Measurements from ENCODE around the gene MYZAP. TPM values are rescaled to one million over a fixed set of nuclear protein-coding genes. Genes with fewer than 3 reads are reported as not detected.

MYZAP gene
- total and polyA plus RNA-seq, 10 of the 15 experiments (the other 5 are each of a cell fraction or from before 2014, with no cell fraction given): not detected

DNA sequence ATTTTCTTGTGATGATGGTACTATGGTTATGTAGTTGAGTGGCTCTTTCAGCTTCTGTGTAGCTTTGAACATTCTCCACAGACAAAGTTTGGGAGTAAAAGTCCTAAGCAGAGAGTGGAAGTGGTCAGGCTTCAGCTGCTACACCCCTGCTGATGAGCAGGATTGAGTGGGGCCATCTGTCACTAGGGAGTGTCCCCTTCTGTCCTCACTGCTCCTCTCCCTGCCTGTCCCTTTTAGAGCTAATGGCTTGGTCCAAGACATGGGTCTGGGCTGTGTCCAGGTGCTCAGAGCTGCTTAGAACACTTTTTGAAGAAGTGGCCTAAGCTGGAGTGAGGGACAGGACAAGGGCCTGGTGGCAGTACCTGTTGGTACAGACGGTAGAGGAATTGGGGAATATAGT, 15.1 kb downstream of the MYZAP start:
- TF ChIP-seq, protein P1, sequence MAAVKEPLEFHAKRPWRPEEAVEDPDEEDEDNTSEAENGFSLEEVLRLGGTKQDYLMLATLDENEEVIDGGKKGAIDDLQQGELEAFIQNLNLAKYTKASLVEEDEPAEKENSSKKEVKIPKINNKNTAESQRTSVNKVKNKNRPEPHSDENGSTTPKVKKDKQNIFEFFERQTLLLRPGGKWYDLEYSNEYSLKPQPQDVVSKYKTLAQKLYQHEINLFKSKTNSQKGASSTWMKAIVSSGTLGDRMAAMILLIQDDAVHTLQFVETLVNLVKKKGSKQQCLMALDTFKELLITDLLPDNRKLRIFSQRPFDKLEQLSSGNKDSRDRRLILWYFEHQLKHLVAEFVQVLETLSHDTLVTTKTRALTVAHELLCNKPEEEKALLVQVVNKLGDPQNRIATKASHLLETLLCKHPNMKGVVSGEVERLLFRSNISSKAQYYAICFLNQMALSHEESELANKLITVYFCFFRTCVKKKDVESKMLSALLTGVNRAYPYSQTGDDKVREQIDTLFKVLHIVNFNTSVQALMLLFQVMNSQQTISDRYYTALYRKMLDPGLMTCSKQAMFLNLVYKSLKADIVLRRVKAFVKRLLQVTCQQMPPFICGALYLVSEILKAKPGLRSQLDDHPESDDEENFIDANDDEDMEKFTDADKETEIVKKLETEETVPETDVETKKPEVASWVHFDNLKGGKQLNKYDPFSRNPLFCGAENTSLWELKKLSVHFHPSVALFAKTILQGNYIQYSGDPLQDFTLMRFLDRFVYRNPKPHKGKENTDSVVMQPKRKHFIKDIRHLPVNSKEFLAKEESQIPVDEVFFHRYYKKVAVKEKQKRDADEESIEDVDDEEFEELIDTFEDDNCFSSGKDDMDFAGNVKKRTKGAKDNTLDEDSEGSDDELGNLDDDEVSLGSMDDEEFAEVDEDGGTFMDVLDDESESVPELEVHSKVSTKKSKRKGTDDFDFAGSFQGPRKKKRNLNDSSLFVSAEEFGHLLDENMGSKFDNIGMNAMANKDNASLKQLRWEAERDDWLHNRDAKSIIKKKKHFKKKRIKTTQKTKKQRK (IDR thresholded peaks at IDR 0.05; ENCODE audit: low read depth, low read length): no peak
- TF ChIP-seq EZH2 (IDR thresholded peaks at IDR 0.05; ENCODE audit: borderline replicate concordance, control insufficient read depth, low read depth, low read length) (no peak), HCFC1 (IDR thresholded peaks at IDR 0.05; ENCODE audit: low read length) (no peak), FOXM1 (IDR thresholded peaks at IDR 0.05; ENCODE audit: low read depth, low read length) (no peak), ZNF24 (IDR thresholded peaks at IDR 0.05) (no peak), MXI1 (IDR thresholded peaks at IDR 0.05; ENCODE audit: low read depth, low read length) (no peak), MTA3 (IDR thresholded peaks at IDR 0.05; ENCODE audit: borderline replicate concordance, low read length) (no peak), SIX5 (IDR thresholded peaks at IDR 0.05; ENCODE audit: low read depth, low read length, severe bottlenecking) (no peak), MYC (IDR thresholded peaks at IDR 0.05; ENCODE audit: insufficient read depth, insufficient read length, insufficient replicate concordance, low read length, severe bottlenecking) (no peak), SUPT20H (IDR thresholded peaks at IDR 0.05; ENCODE audit: borderline replicate concordance, control insufficient read depth, low read depth, low read length) (no peak), ZSCAN29 (IDR thresholded peaks at IDR 0.05) (no peak)
- TF ChIP-seq, protein P2, sequence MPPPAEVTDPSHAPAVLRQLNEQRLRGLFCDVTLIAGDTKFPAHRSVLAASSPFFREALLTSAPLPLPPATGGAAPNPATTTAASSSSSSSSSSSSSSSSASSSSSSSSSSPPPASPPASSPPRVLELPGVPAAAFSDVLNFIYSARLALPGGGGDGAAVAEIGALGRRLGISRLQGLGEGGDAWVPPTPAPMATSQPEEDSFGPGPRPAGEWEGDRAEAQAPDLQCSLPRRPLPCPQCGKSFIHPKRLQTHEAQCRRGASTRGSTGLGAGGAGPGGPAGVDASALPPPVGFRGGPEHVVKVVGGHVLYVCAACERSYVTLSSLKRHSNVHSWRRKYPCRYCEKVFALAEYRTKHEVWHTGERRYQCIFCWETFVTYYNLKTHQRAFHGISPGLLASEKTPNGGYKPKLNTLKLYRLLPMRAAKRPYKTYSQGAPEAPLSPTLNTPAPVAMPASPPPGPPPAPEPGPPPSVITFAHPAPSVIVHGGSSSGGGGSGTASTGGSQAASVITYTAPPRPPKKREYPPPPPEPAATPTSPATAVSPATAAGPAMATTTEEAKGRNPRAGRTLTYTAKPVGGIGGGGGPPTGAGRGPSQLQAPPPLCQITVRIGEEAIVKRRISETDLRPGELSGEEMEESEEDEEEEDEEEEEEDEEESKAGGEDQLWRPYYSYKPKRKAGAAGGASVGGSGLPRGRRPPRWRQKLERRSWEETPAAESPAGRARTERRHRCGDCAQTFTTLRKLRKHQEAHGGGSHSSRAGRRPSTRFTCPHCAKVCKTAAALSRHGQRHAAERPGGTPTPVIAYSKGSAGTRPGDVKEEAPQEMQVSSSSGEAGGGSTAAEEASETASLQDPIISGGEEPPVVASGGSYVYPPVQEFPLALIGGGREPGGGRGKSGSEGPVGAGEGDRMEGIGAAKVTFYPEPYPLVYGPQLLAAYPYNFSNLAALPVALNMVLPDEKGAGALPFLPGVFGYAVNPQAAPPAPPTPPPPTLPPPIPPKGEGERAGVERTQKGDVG (CRISPR knock-in tag; IDR thresholded peaks at IDR 0.05): no peak
- TF ChIP-seq, protein P3, sequence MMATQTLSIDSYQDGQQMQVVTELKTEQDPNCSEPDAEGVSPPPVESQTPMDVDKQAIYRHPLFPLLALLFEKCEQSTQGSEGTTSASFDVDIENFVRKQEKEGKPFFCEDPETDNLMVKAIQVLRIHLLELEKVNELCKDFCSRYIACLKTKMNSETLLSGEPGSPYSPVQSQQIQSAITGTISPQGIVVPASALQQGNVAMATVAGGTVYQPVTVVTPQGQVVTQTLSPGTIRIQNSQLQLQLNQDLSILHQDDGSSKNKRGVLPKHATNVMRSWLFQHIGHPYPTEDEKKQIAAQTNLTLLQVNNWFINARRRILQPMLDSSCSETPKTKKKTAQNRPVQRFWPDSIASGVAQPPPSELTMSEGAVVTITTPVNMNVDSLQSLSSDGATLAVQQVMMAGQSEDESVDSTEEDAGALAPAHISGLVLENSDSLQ (IDR thresholded peaks at IDR 0.05): no peak
- TF ChIP-seq, protein P4, sequence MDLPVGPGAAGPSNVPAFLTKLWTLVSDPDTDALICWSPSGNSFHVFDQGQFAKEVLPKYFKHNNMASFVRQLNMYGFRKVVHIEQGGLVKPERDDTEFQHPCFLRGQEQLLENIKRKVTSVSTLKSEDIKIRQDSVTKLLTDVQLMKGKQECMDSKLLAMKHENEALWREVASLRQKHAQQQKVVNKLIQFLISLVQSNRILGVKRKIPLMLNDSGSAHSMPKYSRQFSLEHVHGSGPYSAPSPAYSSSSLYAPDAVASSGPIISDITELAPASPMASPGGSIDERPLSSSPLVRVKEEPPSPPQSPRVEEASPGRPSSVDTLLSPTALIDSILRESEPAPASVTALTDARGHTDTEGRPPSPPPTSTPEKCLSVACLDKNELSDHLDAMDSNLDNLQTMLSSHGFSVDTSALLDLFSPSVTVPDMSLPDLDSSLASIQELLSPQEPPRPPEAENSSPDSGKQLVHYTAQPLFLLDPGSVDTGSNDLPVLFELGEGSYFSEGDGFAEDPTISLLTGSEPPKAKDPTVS (IDR thresholded peaks at IDR 0.05; ENCODE audit: low read depth, low read length): no peak
- intact Hi-C loops (cut with micrococcal nuclease; ENCODE audit: unreplicated experiment): no loop called here
- ChIA-PET SMC1A (ENCODE audit: uncharacterized antibody, unreplicated experiment) (no interaction called here), POLR2A (no interaction called here), RAD21 (ENCODE audit: unreplicated experiment) (no interaction called here), CTCF (no interaction called here)
- no peaks in the 10 kb centered on the region for H3K9me3 ChIP-seq (replicated peaks; ENCODE audit: control insufficient read depth, insufficient read depth, low read length)
- no peak overlapping the region for H3K27ac ChIP-seq (ENCODE audit: control insufficient read depth, insufficient read depth)
- no peak overlapping the region for H2AFZ ChIP-seq (ENCODE audit: control insufficient read depth, low read depth, low read length)
- no TSS peak for BruUV-seq (replicated peaks)
- ATAC-seq (no peak), DNase-seq (ENCODE audit: low read depth, low spot score) (no peak), FAIRE-seq (no peak)
- in situ Hi-C loops (cut with MboI): no loop called here
- H4K20me1 ChIP-seq (ENCODE audit: control insufficient read depth, insufficient read depth): no peaks in the 10 kb centered on the region
- 8% methylated on average over 1 of the region's 1 CpG for WGBS (ENCODE audit: insufficient coverage, insufficient replicate concordance, low lambda C conversion rate, missing lambda C conversion rate)
- H3K79me2 ChIP-seq (ENCODE audit: control insufficient read depth, insufficient read depth, low read length): no peaks in the 10 kb centered on the region
- no peak overlapping the region for H3K9ac ChIP-seq (ENCODE audit: control insufficient read depth, insufficient read depth, low read length)
- H3K4me2 ChIP-seq (ENCODE audit: control insufficient read depth, insufficient read depth): no peak overlapping the region
- H3K27me3 ChIP-seq (replicated peaks in 1 of 2; ENCODE audit: control insufficient read depth in 2 of 2, insufficient read depth in 2 of 2, low read length in 1 of 2): no peaks in the 10 kb centered on the region; a peak in 1 of 4 replicates
- H3K36me3 ChIP-seq (ENCODE audit: control insufficient read depth in 2 of 2, insufficient read depth in 2 of 2, low read length in 1 of 2): no peaks in the 10 kb centered on the region
- H3K4me3 ChIP-seq: no peak overlapping the region
- no peaks in the 10 kb centered on the region for H3K4me1 ChIP-seq (ENCODE audit: control insufficient read depth, insufficient read depth, low read length)

Data from GM12878 (cell line).